ENCODE data around the gene TRIO. TPM values are rescaled to one million over a fixed set of nuclear protein-coding genes. Genes with fewer than 3 reads are reported as not detected.
A peak's percentile ranks its signal among the peaks of the same experiment; 100 is the strongest.

TRIO gene
- total and polyA plus RNA-seq, 2 of the 8 experiments (the other 6 are each of a cell fraction or from before 2014, with no cell fraction given): 35.1 to 69.1 TPM

GRCh38 chr5:14199902-14200301 lies 56.8 kb downstream of the TRIO start:
- Histone ChIP-seq H3K9me3 (ENCODE audit: insufficient read depth in 2 of 2, low read depth in 1 of 2, low read length in 1 of 2) (no peaks in the 10 kb centered on the region), H3K56ac (replicated peaks; ENCODE audit: insufficient read length, low read depth, low read length) (no peak overlapping the region), H3K23me2 (ENCODE audit: low read depth, low read length) (no peaks in the 10 kb centered on the region), H2BK5ac (ENCODE audit: low read depth, low read length) (no peak overlapping the region), H3K23ac (ENCODE audit: insufficient read length) (no peak overlapping the region), H4K20me1 (replicated peaks in 1 of 2; ENCODE audit: control insufficient read depth in 1 of 2, insufficient read depth in 2 of 2, low read length in 2 of 2) (peaks cover 16 to 24% of the 10 kb centered on the region in 2 experiments), H3K27me3 (replicated peaks in 1 of 4; ENCODE audit: control insufficient read depth in 3 of 4, extremely low read depth in 1 of 4, insufficient read depth in 3 of 4, low read length in 3 of 4) (no peaks in the 10 kb centered on the region), H3K18ac (ENCODE audit: extremely low read depth, low read length) (no peak overlapping the region), H3K4me2 (ENCODE audit: insufficient read depth in 1 of 2, low read depth in 2 of 2, low read length in 2 of 2) (no peak overlapping the region), H3K79me2 (ENCODE audit: control insufficient read depth in 1 of 2, insufficient read depth in 2 of 2, low read length in 2 of 2) (peaks cover 5 to 95% of the 10 kb centered on the region in 2 experiments), H3K14ac (ENCODE audit: insufficient read length) (no peak overlapping the region), H2BK120ac (replicated peaks; ENCODE audit: low read depth, low read length) (no peak overlapping the region), H4K91ac (replicated peaks; ENCODE audit: insufficient read length, low read length) (no peak overlapping the region), H3K4ac (replicated peaks; ENCODE audit: insufficient read length, low read depth, low read length) (no peak overlapping the region), H4K8ac (ENCODE audit: extremely low read depth, insufficient read depth, low read length) (no peak overlapping the region), H4K5ac (ENCODE audit: insufficient read length, low read depth, low read length) (no peak overlapping the region), H3K4me3 (ENCODE audit: extremely low read depth in 1 of 4, insufficient read depth in 2 of 4, low read depth in 3 of 4, low read length in 4 of 4) (no peak overlapping the region), H2BK15ac (ENCODE audit: low read length) (no peak overlapping the region), H2AFZ (ENCODE audit: low read length) (no peak overlapping the region), H3K4me1 (replicated peaks in 1 of 4; ENCODE audit: control insufficient read depth in 3 of 4, insufficient read depth in 4 of 4, low read length in 3 of 4) (peaks cover 0 to 8% (median 5%) of the 10 kb centered on the region in 4 experiments; a peak in 6 of 7 replicates), H3K36me3 (ENCODE audit: control insufficient read depth in 2 of 4, insufficient read depth in 4 of 4, low read length in 3 of 4) (no peaks in the 10 kb centered on the region), H3K9ac (replicated peaks in 1 of 4; ENCODE audit: extremely low read depth in 1 of 4, low read depth in 3 of 4, low read length in 3 of 4) (no peak overlapping the region), H2AK5ac (ENCODE audit: low read depth, low read length) (peak overlapping the region; percentile 19; the same call in 1 of the 2 replicates), H3K27ac (ENCODE audit: low read depth, low read length) (no peak overlapping the region), H2BK20ac (ENCODE audit: low read length) (no peak overlapping the region), H2BK12ac (ENCODE audit: low read depth, low read length) (no peak overlapping the region), H3K79me1 (ENCODE audit: low read depth, low read length) (peaks cover 16% of the 10 kb centered on the region)
- no peak for DNase-seq (ENCODE audit: low read depth in 1 of 2, low spot score in 2 of 2)
- ChIA-PET CTCF (ENCODE audit: partially characterized antibody) (no interaction called here), POLR2A (ENCODE audit: partially characterized antibody) (no interaction called here)
- FAIRE-seq: no peak
- WGBS, 2 experiments (ENCODE audit: extremely low coverage in 1 of 2, insufficient coverage in 1 of 2, insufficient read length in 1 of 2, insufficient replicate concordance in 2 of 2, low coverage in 1 of 2, low lambda C conversion rate in 2 of 2, missing lambda C conversion rate in 1 of 2): 86% methylated on average over 6 of the region's 6 CpGs; no CpG with 5 or more reads in 1 of the 2 experiments
- TF ChIP-seq BRCA1 (IDR thresholded peaks at IDR 0.05; ENCODE audit: low read depth, low read length) (no peak), FOSL1 (IDR thresholded peaks at IDR 0.05; ENCODE audit: insufficient read depth, low read depth, low read length) (no peak), SUZ12 (IDR thresholded peaks at IDR 0.05; ENCODE audit: low read length) (no peak), CHD2 (IDR thresholded peaks at IDR 0.05; ENCODE audit: low read length) (no peak), JUND (IDR thresholded peaks at IDR 0.05; ENCODE audit: low read length) (no peak)
